GM23338 (cell line): ENCODE data around the gene FAM229B.

Experiments used
- EZH2phosphoT487 ChIP-seq: fragments of 200-600 bp; sonication (generic); IDR thresholded peaks from one replicate; pipeline ENCODE4 v1.8.1; 2018; ENCODE audit warnings: antibody characterized with exemption; ENCODE audit not compliant: unreplicated experiment
- NANOG ChIP-seq: IDR thresholded peaks from 2 replicates; pipeline ENCODE4 v1.6.1; 2016; ENCODE audit warnings: antibody characterized with exemption, borderline replicate concordance
- POLR2AphosphoS5 ChIP-seq: IDR thresholded peaks from 2 replicates; pipeline ENCODE4 v1.6.1; 2016; ENCODE audit warnings: antibody characterized with exemption, low read depth
- TF ChIP-seq, protein P1 (sequence below), 2 experiments: fragments of 200-600 bp in 1 of 2; sonication (generic) in 1 of 2; conservative IDR thresholded peaks; 2 replicates each; pipeline versions ENCODE4 v1.5.1 to v1.6.1; 2016 to 2017; ENCODE audit warnings: antibody characterized with exemption in 2 of 2, low read depth in 2 of 2, mild to moderate bottlenecking in 2 of 2, moderate library complexity in 1 of 2
- TF ChIP-seq, protein P2 (sequence below): IDR thresholded peaks from one replicate; pipeline ENCODE4 v1.6.1; 2018; ENCODE audit warnings: antibody characterized with exemption; ENCODE audit not compliant: unreplicated experiment

DNA sequence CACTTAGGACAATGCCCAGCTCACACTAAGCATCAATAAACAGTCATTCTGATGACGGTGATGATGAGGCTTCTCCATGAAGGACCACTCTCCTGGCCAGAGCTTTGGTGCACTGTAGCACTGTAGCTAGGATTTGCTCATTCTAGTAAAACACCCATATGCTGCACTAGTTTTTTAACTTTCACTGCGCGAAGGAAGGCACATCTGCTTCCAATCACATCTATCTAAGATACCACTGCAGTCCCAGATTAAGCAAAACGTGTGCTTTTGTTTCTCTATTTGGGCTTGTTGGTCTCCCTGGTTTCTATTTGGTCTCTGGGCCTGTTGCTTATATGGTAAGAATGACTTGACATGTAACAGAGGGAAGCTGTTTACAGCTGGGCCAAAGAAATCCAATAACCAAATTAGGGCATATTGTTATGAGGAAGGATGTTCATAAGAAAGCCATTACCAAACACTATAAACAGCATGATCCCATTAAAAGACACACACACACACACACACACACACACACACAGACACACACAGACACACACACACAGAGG is 62.4 kb downstream of the FAM229B start:
- TF ChIP-seq, protein P1, sequence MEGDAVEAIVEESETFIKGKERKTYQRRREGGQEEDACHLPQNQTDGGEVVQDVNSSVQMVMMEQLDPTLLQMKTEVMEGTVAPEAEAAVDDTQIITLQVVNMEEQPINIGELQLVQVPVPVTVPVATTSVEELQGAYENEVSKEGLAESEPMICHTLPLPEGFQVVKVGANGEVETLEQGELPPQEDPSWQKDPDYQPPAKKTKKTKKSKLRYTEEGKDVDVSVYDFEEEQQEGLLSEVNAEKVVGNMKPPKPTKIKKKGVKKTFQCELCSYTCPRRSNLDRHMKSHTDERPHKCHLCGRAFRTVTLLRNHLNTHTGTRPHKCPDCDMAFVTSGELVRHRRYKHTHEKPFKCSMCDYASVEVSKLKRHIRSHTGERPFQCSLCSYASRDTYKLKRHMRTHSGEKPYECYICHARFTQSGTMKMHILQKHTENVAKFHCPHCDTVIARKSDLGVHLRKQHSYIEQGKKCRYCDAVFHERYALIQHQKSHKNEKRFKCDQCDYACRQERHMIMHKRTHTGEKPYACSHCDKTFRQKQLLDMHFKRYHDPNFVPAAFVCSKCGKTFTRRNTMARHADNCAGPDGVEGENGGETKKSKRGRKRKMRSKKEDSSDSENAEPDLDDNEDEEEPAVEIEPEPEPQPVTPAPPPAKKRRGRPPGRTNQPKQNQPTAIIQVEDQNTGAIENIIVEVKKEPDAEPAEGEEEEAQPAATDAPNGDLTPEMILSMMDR (conservative IDR thresholded peaks at IDR 0.05; ENCODE audit: low read depth in 2 of 2): no peak
- no peak for TF ChIP-seq POLR2AphosphoS5
- no peak for TF ChIP-seq NANOG
- no peak for TF ChIP-seq EZH2phosphoT487
- TF ChIP-seq, protein P2, sequence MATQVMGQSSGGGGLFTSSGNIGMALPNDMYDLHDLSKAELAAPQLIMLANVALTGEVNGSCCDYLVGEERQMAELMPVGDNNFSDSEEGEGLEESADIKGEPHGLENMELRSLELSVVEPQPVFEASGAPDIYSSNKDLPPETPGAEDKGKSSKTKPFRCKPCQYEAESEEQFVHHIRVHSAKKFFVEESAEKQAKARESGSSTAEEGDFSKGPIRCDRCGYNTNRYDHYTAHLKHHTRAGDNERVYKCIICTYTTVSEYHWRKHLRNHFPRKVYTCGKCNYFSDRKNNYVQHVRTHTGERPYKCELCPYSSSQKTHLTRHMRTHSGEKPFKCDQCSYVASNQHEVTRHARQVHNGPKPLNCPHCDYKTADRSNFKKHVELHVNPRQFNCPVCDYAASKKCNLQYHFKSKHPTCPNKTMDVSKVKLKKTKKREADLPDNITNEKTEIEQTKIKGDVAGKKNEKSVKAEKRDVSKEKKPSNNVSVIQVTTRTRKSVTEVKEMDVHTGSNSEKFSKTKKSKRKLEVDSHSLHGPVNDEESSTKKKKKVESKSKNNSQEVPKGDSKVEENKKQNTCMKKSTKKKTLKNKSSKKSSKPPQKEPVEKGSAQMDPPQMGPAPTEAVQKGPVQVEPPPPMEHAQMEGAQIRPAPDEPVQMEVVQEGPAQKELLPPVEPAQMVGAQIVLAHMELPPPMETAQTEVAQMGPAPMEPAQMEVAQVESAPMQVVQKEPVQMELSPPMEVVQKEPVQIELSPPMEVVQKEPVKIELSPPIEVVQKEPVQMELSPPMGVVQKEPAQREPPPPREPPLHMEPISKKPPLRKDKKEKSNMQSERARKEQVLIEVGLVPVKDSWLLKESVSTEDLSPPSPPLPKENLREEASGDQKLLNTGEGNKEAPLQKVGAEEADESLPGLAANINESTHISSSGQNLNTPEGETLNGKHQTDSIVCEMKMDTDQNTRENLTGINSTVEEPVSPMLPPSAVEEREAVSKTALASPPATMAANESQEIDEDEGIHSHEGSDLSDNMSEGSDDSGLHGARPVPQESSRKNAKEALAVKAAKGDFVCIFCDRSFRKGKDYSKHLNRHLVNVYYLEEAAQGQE: no peak
